Pons (tissue), 1 donor: ENCODE measurements around the gene RPL15.

ENCODE experiments used
- DNase-seq: peaks from one replicate; pipeline ENCODE4 v3.0.0-alpha.2; 2016; ENCODE audit warnings: low spot score

Gene RPL15

GRCh38 chr3:23961913-23962312, 45.0 kb downstream of the RPL15 start:
- DNase-seq = no peak

DNA sequence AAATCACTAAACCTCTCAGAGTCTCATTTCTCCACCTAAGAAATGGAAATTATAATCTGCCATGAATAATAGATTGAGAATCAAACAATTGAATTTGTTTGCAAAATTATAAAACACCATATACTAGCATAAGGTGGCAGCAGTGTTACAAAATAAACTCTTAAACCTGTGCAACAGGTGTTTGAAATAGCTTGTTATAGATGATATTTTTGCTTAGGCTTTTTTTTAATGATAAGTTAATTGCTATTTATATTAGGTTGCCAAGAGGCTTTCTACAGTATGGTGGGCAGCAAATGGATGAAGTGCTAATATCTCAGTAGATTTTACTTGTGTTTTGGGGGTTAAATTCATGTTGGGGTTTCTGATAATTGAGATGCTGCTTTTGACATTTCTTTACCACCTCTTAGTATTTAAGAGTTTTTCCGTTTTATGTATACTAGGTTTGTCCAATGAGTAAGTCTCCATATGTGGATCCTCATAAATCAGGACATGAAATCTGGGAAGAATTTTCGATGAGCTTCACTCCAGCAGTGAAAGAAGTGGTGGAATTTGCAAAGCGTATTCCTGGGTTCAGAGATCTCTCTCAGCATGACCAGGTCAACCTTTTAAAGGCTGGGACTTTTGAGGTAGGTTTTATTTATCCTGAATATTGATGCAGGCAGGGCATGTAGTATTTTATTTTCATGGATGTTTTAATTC, 47.8 kb downstream of the RPL15 start:
- no peak for DNase-seq

DNA sequence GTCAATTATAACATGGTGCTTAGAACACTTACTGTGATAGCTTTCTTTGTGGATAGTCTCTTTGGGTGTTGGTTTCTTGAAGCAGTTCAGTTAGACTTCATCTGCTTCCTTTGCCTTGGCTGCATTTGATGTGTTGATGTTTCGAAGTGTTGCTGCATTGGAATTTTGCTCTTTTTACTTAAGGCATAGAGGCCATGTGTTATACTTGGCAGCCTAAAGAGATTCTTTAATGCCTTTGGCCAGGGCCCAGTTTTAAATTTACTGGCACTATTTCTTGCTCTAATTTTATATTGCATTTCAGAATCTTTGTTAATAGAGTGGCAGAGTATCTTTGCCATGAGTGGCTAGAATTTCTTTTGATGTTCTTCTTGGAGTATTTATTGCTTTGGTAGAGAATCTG, 49.4 kb downstream of the RPL15 start:
- no peak for DNase-seq

DNA sequence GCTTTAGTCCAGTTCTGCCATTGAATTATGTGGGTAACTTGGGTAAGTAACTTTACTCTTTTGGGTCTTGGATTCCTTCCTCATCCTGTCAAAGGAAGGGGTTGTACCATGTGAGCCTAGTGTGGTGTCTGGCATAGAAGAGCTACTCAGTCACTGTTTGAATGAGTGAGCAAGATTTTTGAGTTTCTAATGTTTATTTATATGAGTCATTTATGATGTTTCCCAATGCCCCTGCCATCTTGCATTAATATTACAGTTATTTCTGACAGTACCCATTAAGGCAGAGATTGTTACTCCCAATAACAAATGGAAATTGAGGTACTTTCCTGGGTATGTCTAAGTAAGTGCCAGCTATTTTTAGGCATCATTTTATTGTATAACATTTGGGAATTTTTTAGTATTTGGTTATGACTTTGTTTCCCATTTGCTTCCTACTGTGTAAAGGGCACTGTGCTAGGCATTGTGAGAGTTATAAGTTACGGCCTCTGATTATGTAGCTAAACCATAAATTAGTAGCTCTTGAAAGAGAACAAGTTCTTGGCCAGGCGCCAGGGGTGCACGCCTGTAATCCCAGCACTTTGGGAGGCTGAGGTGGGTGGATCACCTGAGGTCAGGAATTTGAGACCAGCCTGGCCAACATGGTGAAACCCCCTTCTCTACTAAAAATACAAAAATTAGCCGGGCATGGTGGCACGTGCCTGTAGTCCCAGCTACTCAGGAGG, 51.7 kb downstream of the RPL15 start:
- no peak for DNase-seq

- DNase-seq = no peak
These were observed 52.5 kb downstream of the RPL15 start for GRCh38 chr3:23969393-23969792.
